Measurements from ENCODE around the gene ARHGEF16.

The ARHGEF16 gene

DNA sequence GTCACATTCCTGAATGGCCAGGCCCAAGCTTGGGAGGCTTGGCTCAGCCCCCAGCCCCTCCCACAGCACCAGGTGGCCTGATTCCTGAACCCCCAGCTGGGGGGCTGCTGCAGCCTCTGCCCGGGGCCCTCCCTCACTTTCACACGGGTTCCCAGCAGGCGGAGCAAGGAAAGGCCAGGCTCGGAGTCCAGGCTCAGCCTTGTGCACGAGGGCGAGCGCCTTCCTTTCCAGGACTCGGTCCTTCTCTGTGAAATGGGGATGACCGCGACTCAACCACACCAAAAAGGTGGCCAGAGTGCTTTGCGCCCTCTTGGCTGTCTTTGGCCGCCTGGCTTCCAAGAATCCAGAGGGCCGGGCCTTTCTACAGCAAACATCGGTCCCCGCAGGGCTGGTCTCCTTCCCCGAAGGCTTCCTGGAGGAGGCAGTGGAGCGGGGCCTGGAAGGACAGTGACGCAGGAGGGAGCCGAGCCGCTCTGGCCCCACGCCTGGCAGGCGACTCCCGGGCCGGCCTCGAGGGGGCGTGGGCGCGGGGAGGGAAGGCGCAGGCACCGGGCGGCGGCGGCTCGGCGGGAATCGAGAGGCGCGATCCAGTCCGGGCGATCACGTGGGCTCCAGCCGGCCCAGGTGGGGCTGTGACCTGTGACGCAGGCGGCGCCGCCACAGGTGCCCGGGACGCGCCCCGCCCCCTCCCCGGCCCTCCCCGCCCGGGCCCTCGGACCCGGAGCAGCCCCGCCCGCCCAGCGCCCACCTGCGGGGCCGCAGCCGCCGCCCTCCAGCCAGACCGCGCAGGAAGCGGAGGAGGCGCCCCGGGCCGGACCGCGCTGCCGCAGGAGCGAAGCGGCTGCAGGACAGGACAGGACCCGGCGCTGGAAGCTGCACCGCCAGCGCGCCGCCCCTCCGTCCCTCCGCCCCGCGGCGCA is at the start of gene ARHGEF16:
Gene ARHGEF16 (plus strand): TSS at position 775 of the 920 bp plus-strand sequence. CDS start 8,420 bp downstream, outside the sequence.
- no peak for DNase-seq (ENCODE audit: low read depth)

DNA sequence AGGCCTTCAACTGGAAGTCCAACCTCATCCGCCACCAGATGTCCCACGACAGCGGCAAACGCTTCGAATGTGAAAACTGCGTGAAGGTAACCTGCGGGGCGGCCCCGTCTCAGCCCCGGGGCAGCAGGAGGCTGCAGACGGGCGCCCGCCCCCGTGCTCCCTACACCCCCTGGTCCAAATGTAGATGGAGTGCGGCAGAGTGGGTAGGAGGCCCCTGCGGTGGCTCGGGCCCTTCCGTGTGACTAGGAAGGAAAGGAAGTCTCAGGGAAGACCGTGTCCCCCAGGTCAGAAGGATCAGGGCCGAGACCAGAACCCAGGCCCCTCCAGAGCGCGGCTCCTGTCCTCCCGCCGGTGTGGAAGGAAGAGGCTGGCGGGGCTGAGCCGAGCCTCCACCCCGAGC is 49.7 kb upstream of the ARHGEF16 start:
- DNase-seq (ENCODE audit: low read depth) = no peak

DNA sequence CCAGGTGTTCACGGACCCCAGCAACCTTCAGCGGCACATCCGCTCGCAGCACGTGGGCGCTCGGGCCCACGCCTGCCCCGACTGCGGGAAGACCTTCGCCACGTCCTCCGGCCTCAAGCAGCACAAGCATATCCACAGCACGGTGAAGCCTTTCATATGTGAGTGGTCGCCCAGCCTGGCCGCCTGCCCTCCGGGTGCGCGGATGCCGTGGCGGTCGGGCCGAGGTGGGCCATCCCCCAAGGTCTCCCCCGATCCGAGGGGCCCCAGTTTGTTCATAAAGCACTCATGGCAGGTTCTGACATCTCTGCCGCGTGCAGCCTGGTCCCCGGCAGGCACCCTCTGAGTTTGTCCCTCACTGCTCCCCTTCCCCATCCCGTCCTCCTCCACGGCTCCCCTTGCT is 49.0 kb upstream of the ARHGEF16 start:
- no peak for DNase-seq (ENCODE audit: low read depth)

DNA sequence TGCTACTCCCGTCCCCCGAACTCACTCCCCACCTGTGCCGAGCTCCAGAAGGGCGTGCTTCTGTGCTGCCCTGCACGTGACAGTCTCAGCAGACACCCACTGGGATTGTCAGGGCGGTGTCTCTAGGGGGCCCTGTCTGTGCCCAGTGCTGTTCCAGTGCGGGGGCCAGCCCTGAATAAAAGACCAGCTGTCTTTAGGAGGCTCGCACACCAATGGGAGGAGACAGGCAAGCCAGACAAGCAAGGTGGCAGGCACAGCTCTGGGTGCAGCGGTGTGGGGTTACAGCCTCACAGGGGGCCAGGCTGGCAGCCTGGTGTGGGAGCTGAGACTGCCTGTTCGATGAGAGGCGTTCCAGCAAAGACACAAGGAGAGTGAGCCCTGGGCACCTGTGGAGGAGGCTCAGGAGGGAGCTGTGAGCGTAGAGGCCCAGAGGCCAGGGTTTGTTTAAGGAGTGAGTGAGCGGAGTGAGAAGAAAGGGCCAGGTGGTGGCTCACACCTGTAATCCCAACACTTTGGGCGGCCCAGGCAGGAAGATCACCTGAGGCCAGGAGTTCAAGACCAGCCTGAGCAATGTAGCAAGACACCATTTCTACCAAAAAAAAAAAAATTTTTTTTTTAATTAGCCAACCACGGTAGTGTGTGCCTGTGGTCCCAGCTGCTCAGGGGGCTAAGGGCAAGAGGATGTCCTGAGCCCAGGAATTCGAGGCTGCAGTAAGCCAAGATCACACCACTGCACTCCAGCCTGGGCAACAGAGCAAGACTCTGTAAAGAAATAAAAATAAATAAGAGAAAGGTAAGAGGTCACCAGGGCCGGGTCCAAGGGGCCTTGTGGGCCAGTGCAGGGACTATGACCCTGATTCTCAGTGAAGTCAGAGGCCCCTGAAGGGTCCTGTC is 48.2 kb upstream of the ARHGEF16 start:
- no peak for DNase-seq (ENCODE audit: low read depth)

DNA sequence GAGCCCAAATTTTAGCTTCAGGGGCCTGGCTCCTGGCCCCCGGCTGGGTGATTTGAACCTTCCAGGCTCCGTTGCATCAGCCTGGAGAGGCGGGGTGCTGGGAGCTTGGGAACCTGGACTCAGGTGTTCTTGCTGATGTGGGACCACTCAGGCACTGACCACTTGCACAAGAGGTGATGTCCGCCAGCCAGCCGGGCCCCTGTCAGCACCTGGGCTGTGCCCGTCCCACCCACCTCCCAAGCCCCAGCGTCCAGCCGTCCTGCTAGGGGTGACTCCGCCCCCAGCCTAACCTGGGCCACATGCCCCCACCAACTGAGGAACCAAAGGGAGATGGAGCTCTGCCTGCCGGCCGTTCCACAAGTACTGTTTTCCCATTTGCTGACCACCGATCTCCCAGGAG is 47.4 kb upstream of the ARHGEF16 start:
- DNase-seq (ENCODE audit: low read depth) = no peak

DNA sequence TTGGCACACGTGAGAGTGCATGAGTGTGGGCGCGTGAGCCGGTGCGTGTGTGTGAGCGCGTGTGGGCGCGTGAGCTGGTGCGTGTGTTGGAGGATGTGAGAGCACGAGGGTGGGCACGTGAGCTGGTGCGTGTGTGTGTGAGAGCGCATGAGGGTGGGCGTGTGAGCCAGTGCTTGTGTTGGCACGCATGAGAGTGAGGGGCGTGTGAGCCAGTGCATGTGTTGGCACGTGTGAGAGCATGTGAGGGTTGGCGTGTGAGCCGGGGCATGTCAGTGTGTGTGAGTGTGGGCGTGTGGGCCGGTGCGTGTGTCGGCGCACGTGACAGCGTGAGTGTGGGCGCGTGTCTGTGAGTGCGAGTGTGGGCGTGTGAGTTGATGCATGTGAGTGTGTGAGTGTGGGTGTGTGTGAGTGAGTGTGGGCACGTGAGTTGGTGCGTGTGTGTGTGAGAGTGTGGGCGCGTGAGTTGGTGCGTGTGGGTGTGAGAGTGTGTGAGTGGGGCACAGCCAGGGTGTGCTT is 45.7 kb upstream of the ARHGEF16 start:
- no peak for DNase-seq (ENCODE audit: low read depth)

DNA sequence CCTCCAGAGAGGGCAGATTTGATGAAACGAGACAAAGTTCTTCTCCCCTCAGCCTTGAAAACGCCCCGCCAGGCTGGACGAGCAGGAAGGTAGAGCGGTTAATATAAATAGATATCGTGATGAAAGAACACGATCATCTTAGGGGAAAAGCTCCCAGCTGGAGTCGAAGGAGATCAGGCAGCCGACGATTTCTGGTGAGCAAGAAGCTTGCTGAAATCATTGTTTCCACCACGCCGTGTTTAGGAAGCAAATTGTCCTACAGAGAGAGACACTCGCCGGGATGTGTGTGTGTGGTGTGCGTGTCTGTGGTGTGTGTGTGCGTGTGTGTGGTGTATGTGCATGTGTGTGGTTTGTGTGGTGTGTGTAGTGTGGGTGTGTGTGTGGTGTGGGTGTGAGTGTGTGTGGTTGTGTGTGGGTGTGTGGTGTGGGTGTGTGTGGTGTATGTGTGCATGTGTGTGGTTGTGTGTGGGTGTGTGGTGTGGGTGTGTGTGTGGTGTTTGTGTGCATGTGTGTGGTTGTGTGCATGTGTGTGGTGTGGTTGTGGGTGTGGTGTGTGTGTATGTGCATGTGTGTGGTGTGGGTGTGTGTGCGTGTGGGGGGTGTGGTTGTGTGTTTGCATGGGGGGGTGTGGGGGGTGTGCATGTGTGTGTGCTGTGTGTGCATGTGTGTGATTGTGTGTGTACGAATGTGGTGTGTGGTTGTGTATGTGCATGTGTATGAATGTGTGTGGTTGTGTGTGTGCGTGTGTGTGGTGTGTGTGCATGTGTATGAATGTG is 44.9 kb upstream of the ARHGEF16 start:
- DNase-seq (ENCODE audit: low read depth) = no peak

DNA sequence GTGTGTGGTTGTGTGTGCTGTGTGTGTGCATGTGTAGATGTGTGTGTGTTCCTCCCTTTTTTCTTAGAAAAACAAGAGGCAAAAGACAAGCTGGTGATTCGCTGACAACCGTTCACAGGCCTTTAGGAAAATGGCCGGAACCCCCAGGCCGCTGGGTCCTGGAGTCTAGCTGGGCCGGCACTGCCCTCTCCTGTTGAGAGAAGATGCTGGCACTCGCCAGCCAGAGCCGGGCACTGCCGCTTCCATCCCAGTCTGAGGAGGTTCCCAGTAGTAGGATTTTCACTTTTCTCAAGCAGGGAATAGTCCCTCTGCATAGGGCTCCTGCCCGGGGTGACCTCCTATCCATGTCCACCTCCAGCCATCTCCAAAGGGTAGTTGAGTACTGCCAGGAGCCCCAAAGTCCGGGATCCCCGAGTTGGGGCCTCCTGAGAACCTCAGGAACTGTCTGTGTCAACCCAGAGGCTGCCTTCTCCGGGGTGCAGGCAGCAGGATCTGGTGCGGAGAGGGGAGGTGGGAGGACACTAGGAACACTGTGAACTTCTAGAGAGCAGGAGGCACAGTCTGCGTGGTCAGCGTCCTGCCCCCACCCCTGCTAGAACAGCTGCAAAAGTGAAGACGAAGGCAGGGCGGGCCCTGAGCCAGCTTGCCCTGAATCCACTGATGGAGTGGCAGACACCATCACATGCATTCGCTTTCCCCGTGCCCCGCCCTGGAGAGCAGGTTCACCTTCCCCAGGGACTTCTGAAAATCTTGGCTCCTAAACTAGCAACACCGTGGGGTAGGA is 44.1 kb upstream of the ARHGEF16 start:
- DNase-seq (ENCODE audit: low read depth) = no peak

DNA sequence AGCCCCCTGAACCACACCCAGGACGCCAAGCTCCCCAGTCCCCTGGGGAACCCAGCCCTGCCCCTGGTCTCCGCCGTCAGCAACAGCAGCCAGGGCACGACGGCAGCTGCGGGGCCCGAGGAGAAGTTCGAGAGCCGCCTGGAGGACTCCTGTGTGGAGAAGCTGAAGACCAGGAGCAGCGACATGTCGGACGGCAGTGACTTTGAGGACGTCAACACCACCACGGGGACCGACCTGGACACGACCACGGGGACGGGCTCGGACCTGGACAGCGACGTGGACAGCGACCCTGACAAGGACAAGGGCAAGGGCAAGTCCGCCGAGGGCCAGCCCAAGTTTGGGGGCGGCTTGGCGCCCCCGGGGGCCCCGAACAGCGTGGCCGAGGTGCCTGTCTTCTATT is 42.7 kb upstream of the ARHGEF16 start:
- DNase-seq (ENCODE audit: low read depth) = no peak

DNA sequence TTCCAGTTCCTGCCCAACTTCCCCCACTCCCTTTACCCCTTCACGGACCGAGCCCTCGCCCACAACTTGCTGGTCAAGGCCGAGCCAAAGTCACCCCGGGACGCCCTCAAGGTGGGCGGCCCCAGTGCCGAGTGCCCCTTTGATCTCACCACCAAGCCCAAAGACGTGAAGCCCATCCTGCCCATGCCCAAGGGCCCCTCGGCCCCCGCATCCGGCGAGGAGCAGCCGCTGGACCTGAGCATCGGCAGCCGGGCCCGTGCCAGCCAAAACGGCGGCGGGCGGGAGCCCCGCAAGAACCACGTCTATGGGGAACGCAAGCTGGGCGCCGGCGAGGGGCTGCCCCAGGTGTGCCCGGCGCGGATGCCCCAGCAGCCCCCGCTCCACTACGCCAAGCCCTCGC is 42.1 kb upstream of the ARHGEF16 start:
- DNase-seq (ENCODE audit: low read depth) = no peak

DNA sequence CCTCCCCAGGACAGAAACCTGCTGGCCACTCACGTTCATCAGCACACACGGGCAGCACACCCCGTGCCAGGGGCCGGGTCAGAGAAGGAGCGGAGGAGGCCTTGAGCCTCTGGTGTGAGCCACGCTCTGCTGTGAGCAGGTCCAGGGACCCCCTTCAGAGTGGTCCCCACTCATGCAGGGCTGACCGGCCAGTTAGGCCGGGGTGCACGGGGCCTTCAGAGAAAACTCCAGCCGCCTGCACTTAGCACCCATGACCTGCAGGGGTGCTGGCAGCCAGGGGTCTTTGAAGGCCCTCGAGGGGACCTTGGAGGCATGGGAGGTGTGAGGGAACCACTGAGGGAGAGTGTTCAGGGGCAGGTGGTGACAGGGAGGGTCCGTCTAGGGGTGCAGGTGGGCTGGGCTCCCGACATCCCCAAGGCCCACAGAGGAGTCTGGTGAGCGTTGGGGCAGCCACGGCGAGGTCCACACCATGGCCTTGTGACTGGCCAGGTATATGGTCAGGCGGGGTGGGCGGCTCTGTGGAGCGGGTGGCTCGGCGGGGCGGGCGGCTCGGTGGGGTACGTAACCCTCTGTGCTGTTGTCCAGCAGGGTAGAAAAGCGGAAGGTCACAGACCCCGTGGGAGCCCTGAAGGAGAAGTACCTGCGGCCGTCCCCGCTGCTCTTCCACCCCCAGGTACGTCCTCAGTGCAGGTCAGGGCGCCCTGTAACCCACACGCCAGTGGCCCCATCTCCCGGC is 40.3 kb upstream of the ARHGEF16 start:
- no peak for DNase-seq (ENCODE audit: low read depth)

DNA sequence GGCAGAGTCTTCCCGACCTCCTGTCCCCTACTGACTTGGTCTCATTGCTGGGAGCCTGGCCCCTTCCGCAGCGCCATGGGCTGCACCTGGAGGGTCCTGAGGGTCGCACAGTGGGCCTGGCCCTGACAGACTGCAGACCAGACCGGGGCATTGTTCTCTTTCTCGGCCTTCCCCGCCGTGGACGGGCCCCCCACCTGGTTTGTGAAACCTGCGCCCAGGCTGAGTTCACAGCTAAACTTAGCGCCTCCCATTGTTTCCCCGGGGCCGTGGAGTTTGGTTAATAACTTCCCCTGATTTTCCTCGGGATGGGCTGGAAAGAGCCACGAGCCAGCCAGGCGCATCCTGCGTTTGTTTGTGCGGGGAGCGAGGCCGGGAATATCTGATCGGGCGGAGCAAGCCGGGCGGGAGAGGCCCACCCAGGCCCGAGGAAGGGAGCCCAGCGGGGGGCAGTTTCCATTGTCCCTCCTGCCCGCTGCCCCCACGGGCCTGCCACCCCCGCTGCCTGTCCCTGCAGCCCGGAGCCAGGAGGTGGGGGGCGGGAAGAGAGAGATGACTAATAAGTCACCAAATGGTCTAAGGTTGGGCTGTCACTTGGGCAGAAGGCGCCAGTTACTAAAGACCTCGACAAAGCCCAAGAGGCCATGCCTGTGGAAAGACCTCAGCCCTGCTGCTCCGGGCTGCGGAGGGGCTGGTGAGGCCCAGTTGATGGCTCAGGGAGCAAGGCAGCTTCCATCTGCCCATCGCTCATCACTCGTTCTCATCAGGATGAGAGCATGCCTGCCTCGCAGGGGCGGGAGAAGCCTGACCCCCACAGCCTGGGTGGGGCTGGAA is 39.0 kb upstream of the ARHGEF16 start:
- no peak for DNase-seq (ENCODE audit: low read depth)

DNA sequence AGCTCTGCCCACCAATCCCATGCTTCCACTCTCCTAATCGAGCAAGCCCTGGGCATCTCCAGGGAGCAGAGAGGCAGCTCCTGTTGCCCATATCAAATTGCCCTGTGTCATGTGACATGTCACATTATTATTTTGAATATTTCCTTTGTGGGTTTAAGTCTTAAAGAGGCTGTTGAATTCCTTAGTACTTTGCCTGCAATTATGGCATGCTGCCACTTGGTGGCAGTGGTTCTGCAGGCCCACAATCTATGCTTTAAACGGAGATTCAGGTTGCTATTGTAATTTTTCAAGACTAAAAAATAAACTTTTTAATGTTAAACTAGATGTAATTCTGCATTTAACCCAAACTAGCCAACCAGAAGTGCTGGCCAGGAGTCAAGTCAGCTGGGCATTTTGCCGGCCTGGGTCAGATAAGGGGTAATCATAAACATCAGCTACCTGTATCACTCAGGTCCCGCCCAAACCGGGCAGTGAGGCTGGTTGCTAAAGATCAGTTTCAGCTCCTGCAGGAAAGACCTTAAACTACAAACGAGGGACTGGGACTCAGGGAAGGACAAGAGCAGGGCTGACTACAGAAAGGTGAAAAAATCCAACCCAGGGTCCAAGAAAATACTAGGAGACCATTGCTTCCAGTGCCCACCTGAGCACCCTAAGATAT is 37.3 kb upstream of the ARHGEF16 start:
- DNase-seq (ENCODE audit: low read depth) = no peak

DNA sequence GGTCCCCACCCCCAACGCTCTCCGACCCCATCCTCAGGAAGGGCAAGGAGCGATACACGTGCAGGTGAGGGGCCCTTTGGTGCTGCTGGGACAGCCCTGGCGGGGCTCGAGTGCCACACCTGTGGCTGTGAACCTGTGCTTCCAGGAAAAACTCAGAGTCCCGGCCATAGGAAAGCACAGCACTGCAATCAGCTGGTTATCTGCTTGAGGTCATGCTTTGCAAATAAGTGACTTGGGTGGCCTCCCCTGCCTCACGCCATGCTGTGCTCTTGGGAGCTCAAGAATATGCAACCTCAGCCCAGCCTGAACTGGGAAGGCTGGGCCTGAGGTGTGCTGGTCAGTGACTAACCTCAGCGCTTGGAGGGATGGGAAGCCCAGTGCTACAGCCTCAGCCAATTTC is 36.5 kb upstream of the ARHGEF16 start:
- no peak for DNase-seq (ENCODE audit: low read depth)

DNA sequence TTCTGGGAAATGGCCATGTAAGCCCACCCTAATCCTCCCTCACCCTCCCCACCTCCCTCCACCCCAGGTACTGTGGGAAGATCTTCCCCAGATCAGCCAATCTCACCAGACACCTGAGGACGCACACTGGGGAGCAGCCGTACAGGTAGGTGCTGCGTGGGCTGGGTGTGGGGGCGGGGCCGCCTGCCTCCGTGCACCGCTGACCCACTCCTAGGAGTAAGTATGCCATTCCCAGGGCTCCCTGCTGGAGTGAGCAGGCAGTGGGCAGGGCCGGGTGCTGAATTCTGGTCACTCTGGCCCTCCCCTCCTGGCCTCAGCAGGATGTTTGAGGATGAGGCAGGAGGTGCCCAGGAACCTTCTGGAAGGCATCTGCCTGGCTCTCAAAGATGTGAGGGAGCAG is 35.9 kb upstream of the ARHGEF16 start:
- DNase-seq (ENCODE audit: low read depth) = no peak

DNA sequence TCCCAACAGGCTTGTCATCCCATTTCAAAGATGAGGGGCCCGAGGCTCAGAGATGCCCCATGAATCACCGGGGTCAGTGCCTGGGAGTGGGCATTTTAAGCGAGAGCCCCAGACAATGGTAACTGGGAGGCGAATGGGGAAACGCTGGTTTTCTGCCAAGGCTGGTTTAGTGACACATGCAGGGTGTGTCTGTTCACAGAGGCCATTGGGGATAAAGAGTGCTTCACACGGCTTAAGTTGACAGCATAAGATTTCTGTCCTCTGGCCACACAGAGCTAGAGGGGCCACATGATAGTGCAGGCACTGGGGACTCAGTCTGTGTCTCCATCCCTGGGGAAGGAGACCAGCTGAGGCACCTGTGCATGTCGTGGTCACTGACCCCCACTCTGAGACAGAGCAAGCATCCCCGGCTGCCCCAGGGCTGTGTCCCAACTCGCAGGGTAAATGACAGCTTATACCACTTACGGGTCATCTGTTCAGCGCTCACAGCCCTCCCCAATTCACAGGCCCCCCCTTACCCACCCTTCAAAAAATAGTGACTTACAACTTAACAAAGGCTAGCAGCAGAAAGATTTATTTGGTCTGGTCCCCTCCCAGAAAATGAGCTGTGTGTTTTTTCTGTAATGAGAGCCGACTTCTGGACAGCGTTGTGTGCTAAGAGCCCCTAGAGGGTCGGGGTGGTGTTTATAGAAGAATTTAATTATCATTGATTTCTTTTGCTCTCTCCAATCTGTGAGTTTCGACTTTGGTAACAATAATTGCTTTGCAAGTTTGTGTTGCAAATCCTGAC is 34.9 kb upstream of the ARHGEF16 start:
- no peak for DNase-seq (ENCODE audit: low read depth)

DNA sequence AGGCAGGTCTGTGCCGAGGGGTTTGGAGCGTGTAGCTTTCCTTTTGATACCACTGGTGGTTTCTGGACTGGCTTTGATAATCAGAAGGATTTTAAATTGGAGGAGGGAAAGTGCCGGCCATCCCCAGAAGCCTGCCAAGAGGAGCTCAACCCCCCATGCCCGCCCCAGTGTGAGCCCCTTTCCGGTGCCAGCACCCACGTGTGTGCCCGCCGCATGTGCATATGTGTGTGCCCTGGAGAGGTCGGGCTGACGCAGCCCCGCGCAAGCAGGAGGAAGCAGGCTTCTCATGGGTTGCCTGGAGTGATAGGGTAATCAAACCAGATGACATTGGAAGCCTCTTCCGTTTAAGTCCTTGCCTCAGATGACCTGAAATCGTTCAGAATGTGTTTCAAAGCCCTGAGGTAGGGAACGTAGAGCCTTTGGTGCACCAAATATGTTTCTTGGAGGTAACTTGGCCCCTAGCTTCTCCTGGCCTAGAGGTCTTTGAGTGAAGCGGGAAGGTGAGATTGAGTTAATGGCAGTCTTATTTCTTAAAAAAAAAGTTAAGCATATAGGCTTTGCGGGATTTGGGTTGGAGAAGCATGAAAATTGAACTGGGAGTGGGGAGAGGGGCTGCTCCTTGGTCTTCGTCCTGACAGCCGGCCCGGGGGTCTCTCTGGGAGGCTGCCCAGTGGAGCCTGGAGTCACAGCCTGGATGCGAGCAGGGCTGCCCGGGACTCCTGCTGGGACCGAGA is 34.1 kb upstream of the ARHGEF16 start:
- no peak for DNase-seq (ENCODE audit: low read depth)

All from HS-27A (cell line).